Stimulated activated naive CD8-positive, alpha-beta T cell treated with anti-CD3 and anti-CD28 coated beads, Interleukin-15, Interleukin-2, amounts not matched to agents 100 U/mL and 50 U/mL, for 24 hours (primary cell): Measurements from ENCODE around the gene KRTAP9-7.

ENCODE experiments used
- ATAC-seq: fragments of 150-1000 bp; cut with Tn5 transposase; one replicate; pipeline ENCODE4 v1.10.0; 2021
- DNase-seq: peaks from one replicate; pipeline ENCODE4 v3.0.0; 2021

KRTAP9-7 gene

DNA sequence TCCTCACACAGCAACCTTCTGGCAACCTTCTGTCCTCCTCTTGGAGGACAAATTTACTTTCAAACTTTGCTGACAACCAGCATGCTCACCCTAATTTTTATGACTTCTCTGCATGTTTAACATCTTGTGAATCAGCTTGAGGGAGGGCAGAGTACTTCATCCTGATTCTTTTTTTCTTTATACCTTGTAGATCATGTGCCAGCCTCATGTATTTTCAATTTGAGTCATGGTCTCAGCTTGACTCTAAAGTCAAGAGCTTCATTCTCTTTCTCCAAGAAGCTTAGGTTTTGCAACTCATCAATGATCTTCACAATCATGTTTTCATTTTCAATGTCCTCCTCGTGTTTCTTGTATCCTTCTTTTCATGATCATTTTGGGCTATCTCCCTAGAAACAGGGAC, 3.6 kb upstream of the KRTAP9-7 start:
- no peak for DNase-seq
- ATAC-seq: no peak

DNA sequence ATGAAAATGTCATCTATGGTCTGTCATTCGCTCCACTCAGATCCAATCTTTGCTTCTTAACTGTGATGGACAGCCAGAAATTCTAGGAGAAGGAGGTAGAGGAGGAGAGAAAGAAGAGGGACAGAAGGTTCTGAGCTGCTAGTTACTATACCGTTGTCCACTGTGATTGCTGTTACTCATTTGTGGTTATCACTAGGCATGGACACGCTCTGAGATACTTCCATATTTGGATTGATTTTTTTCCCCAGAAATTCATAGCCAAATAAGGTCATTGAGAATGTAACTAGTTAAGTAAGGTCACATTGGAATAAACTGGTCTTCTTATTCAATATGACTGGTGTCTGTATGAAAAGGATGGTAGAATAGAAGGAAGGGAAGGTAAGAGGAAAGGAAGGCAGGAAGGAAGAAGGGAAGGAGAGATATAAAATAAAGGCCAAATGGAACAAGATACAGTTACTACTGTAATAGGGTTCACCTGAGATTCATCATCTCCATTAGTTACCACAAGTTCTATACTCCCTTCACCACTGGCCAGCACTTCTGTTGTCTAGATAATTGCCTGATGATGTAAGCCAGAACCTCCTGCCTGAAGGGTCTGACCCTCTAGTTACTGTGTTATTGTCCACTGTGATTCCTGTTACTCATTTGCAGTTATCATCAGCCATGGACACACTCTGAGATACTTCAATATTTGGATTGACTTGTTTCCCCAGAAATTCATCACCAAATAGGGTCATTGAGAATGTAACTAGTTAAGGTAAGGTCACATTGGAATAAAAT, 2.9 kb downstream of the KRTAP9-7 start:
- DNase-seq: no peak
- ATAC-seq: no peak

DNA sequence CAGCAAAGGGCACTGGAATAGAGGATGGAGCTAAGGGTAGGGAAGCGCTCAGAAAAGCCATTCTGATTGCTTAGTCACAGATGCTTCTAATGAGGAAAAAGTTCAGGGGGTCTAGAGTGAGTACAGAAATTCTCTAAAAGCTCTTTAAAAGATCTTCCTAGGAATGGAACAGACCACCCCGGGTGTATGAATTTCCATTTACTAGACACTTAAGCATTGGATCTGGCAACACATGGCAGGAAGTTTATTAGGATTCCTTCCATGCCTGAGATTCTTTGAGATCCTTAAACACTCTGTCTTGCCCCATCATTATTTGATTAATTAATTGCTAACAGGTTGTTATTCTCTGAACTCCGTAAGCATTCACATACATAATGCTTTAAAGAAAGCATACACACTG, 8.5 kb downstream of the KRTAP9-7 start:
- no peak for ATAC-seq
- DNase-seq: no peak

DNA sequence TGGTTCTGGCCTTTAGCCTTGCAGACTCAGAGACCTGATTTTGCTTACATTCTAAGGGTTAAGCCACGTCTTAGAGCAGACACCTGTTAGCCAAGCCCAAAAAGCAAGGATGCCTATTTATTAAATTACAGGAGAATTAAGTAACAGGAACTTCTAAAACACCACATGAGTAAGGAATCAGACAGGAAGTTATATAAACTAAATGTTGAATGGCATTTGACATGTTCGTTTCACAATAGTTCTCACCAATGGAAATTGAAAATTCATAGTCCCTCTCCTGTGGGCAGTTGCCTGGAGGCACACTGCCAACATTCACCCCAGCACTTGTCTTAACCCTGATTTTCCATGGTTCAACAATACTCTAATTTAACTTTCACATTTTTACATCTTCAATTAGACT, 9.0 kb downstream of the KRTAP9-7 start:
- DNase-seq (no peak), ATAC-seq (no peak)

DNA sequence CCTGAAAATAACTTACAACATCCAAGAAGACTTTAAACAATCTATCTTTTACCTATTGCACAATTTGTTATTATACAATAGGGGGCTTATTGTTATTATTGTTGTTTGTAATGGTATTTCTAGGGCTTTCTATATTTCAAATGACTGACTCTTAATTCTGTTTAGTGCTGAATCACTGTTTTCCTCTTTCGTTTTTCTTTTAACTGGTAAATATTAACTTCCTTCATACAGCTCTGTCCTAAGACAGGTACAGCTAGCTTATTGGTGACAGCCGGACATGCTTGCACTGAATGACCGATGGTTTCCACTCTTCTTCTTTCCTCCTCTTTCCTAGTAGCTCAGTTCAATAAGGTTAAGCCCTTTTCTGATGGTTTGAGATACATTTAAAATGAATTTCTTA, 11.6 kb downstream of the KRTAP9-7 start:
- ATAC-seq (no peak), DNase-seq (no peak)

DNA sequence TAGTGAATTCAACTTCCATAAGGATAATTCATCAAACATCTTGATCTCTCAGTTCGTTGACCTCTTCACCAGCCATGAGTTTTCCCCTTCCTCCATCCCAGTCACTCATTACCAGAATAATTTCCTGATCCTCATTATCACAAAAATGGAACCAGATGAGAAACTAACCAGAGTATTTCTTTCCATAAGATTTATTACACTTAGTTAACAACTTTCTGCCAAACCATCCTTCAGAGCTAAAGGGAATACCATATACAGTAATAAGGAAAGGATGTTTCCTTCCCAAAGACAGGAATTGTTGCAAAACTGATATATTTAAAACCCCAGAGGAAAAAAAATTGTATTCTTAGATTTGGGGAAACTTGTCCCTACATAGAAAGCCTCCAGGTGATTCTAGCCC, 18.5 kb downstream of the KRTAP9-7 start:
- ATAC-seq (no peak), DNase-seq (no peak)

DNA sequence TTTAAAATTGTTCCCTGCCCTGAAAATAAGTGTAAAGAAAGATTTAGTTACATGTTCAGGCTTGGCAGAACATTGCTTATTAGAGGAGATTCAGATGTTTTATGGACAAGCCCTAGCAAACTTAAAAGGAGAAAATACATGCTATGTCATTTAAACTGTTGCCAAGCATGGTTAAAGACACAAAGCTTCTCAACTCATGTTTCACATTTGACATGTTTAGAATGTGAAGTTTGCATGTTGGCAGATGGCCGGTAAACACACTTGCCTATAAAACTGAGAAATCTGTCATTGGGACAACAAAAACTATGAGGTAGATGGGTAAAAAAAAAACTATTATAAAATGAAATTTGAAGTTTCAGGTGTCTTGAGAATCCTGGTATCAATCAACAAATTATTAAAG, 21.3 kb downstream of the KRTAP9-7 start:
- no peak for DNase-seq
- ATAC-seq: no peak

DNA sequence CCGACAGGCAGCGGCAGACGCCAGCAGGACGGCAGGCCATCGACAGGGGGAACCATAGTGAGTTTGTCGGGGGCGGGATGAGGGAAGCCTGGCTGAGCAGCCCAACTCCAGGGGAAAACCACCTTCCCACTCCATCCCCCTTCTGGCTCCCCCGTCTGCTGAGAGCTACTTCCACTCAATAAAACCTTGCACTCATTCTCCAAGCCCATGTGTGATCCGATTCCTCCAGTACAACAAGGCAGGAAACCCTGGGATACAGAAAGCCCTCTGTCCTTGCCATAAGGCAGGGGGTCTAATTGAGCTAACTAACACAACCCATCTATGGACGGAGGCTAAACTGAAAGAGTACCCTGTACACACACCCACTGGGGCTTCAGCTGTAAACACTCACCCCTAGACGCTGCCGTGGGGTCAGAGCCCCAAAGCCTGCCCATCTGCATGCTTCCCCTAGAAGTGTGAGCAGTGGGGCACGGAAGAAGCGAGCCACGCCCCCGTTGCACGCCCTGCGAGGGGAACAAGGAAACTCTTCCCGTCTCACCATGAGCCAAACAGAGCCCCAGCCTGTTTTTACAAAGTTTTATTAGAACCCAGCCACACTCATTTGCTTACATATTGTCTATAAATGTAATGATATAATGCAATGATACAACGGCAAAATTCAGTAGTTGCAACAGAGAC, 23.1 kb downstream of the KRTAP9-7 start:
- ATAC-seq (no peak), DNase-seq (no peak)

DNA sequence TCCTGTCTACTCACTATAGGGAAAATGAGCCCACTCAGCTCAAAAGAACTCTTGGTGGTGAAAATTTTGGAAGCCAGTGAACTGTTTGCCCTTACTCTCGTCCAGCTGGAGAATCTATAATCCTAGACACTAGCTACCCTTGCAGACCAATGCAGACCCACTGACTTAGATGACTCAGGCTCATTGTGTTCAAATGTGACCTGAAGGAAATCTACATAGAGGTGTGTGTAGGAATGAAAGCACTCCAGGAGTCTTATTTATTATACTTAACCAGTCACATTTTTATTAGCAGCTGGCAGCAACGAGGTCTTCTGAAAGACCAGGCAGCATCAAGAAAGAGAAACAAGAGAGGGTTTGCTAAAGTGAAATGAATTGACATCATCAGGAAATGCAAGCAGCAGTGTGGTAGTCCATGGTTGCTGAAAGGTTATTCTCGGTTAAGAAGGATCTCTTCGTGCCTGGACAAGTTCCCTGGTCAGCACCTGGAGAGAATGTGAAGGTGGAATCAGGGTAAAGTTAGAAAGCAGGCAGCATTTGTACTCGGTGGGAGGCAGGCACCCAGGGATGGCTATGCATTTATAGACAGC, 25.8 kb downstream of the KRTAP9-7 start:
- ATAC-seq: no peak
- no peak for DNase-seq

DNA sequence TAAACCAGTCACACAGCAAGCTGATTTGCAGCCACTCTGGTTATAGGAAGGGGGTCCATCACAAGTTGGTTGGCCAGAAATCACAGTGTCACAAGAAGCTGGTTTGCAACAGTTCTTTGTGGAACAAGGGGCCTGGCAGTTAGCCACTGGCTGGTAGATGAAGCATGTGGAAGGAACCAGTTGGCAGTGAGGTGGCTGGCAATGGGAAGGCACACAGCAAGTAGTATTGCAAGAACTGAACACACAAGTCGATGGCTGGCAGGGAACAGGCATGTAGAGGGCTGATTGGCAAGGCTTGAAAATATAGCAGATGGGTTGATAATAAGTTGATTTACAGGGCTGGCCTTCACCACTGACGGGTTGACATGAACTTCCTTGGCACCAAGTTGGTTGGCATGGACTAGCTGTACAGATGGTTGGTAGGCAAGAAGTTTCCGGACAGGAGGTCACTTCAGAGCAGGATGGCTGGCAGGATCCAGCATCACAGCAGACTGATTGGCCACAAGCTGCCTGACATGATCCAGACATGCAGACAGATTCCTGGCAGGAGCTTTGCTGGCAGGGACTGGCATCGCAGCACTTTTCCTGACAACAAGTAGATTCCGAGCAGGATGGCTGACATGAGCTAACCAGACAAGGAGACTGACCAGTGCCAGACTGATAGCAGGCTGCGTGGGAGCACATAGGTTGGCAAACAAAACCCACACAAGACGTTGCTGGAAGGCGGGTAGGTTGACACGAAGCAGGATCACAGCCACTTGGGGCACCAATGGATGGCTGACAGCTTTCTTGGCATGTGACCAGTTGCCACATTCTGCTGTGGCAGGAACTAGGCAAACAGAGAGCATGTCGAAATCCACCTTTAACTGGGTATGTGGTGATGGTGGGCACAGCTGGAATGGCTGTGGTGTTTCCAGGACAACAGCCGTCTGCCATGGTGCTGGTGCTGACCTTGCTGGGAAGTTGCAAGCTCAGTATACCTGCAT, 26.7 kb downstream of the KRTAP9-7 start, which contains the start of gene KRTAP29-1:
Gene KRTAP29-1 (minus strand): TSS at position 936 of the 986 bp plus-strand sequence. CDS start 0 bp downstream, at position 936.
- ATAC-seq (no peak), DNase-seq (no peak)

DNA sequence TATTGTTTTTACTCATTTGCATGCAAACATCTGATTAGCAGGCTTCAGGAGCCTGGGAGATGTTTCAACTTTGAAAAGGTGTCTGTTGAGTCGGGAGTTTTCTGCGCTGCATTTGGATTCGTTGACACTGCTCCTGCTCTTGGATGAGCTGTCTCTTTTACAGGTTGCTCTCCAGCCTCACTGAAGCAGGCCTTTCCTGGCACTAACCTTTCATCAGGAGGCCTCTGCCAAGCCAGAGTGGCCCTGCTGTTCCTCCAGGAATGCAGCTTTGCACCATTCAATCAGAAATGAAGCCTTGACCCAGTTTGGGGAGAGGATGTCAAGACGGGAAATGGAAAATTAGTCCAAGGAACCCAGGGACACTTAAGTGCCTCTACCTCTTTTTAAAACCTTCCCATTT, 27.5 kb downstream of the KRTAP9-7 start:
- ATAC-seq (no peak), DNase-seq (no peak)

DNA sequence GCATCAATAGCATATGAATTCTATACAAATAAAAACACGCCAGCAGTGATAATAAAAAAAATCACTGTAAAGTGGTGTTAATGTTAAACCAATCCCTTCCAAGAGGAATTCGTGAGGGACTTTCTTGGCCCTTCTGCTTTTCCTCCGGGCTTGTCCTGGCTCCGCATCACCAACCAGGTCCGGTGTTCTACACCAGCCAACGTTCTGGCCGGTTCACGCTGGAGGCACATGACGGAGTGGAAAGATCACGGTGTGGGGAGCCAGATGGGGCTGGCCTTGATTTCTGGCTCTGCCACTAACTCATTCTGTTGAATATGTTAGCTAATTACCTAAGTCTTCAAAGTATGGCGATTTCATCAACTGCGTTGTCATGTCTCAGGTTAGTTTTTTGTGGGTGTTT, 28.6 kb downstream of the KRTAP9-7 start:
- ATAC-seq (no peak), DNase-seq (no peak)

DNA sequence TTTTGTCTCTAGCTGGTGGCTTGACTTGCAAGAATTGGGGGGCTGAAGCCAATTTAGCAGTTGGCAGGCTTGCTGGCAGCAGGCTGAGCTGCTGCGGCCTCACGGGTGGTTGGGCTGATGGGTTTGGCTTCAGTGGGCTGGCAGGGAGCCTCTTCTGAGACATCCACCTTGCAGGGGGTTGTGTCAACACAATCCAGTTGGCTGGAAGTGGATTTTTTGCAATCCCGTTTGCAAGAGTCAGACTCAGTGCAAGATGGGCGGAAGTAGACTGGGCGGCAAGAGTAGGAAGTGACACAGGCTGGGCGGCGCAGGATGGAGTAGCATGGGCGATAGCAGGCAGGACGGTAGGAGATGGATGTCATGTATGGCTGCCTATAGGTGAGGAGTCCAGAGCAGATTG, 32.1 kb downstream of the KRTAP9-7 start:
- ATAC-seq: no peak
- DNase-seq: no peak

DNA sequence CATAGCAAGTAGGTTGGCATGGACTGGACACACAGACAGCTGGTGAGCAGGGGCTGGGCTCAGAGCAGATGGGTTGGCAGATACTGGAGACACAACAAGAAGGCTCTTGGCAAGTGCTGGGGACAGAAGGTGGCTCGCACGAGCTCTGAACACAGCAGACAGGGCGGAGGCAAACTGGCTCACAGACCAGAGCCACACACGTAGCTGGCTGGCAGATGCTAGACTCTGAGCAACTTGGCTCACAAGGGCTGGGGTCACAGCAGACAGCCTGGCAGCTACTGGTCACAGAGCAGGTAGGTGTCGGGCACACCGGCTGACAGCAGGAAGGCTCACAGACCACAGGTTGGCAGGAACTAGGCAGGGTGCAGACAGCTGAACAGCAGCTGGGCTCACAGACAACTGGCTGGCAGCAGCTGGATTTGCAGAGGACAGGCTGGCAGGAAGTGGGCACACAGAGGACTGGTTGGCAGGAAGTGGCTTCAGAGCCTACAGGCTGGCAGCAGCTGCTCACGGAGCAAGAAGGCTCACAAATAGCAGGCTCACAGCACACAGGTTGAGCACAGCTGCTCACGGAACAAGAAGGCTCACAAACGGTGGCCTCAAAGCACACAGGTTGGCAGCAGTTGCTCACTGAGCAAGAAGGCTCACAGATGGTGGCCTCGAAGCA, 32.9 kb downstream of the KRTAP9-7 start:
- peak; percentile 54 for DNase-seq
- ATAC-seq: peak; percentile 77

DNA sequence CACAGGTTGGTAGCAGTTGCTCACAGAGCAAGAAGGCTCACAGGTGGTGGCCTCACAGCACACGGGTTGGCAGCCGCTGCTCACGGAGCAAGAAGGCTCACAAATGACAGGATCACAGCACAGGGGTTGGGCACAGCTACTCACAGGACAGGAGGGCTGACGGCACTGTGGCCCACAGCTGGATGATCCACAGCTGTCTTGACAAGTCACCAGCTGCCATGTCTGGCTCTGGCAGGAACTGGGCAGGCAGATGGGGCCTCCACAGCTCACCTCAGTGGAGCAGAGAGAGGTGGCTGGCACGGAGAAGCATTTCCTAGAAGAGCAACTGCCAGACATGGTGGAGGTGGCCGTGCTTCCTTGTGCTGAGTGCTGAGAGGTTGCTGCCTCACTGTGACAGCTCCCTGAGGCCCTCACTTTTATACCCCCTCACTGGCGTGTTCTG, 33.4 kb downstream of the KRTAP9-7 start, which contains the start of gene KRTAP16-1:
Gene KRTAP16-1 (minus strand): TSS at position 392 of the 442 bp plus-strand sequence. CDS start 56 bp downstream, at position 336.
- DNase-seq (peak; percentile 36), ATAC-seq (peak; percentile 62)

DNA sequence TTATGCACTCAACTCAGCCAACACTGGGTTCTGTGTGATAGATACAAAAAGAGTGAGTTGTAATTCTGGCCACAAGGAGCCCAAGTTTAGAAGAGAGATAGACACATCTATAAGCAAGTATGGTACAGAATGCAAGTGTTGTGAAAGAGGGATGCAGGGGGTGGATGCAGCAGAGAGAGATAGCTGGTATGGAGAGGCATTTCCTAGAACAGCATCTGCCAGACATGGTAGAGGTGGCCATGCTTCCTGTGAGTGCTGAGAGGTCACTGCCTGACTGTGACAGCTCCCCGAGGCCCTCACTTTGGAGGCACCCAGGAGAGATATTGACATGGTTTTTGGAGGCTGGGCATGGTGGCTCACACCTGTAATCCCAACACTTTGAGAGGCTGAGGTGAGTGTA, 35.6 kb downstream of the KRTAP9-7 start:
- DNase-seq: no peak

DNA sequence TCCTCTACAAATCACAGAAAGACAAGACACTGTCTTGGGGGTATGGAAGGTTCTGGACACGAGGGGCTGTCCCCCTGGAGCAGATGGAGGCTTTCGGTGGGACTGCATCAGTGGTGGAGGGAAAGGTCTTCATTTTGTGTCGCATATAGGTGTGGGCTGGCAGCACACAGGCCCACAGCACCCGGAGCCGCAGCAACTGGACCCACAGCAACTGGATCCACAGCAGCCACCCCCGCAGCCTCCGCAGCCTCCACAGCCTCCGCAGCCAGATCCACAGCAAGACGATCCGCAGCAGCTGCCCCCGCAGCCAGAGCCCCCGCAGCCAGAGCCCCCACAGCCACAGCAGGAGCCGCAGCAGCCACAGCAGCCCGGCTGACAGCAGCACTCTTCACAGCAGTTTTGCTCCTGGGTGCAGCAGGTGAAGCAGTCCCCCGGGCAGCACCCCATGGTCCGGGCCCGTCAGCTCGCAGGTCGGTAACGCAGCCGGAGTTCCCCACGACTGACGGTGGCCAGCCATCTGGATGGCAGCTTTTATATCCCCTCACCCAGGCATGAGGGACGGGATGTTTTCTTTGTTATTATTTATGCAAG, 39.8 kb downstream of the KRTAP9-7 start, which contains the start of gene KRTAP17-1:
Gene KRTAP17-1 (minus strand): TSS at position 507 of the 591 bp plus-strand sequence. CDS start 60 bp downstream, at position 447.
- ATAC-seq (no peak), DNase-seq (no peak)

More for the DNA sequence above, 35.6 kb downstream of the KRTAP9-7 start:
- ATAC-seq: no peak

DNA sequence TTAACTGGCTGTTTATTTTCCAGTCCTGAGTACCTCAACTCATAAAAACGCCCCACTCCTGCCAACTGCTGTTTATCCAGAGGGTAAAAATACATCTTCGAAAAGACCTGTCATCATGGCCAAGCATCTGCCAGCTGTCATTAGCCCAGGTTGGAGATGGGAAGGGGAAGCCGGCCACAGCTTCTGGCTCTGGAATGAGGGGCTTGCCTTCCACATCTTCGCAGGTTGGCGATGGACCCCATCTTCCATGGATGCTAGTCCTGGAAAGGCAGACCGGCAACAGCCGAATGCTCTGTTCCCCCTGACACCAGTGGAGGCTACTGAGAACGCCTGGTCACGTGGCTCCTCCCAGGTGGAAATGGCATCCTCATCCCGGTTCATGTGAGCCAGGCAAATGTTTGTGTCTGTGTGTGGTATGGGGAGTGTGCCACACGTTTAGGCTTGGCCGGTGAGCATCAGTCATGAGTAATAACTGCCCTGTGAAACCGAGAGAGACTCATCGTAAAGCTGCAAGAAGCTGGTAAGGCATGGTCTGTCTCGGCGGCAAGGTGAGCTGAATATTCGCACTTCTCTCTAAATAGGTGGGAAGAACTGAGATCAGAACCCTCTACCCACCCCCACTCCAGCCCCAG, 40.4 kb downstream of the KRTAP9-7 start:
- ATAC-seq (no peak), DNase-seq (no peak)

DNA sequence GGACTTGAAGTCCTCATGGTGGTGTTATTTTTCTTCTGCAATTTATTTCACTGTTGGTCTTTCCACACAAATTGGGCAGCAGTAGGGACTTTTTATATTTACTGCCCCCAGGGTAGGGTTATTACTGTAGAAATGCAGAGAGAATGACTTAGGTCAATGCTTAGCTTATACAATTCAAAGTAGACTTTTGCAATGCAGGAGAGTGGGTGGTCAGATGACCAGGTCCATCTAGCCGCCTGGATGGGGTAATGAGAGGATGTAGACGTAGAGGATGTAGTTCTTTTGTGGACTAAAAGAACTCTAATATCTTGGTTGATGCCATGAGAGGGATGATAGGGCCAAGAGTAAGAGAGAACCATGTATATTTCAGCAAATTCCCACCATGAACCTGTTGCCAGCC, 42.7 kb downstream of the KRTAP9-7 start:
- ATAC-seq: no peak
- DNase-seq: no peak
